CD4-positive, CD25-positive, alpha-beta regulatory T cell (primary cell): Measurements from ENCODE around the gene HERC5. TPM values are rescaled to one million over a fixed set of nuclear protein-coding genes. Genes with fewer than 3 reads are reported as not detected.

ENCODE experiments used
- ATAC-seq, 2 donors: fragments of 150-1000 bp; cut with Tn5 transposase; one replicate each; pipeline ENCODE4 v1.10.0; 2021; ENCODE audit warnings: low read depth in 2 of 2, moderate number of reproducible peaks in 2 of 2, moderate library complexity in 1 of 2
- DNase-seq, 3 donors: peaks; one replicate each; pipeline versions ENCODE4 v3.0.0 to v3.0.0-alpha.2; 2012 to 2022; ENCODE audit warnings: mixed read lengths in 1 of 3
- H3K27ac ChIP-seq: one replicate; pipeline ENCODE4 v1.7.0; 2013; ENCODE audit warnings: mild to moderate bottlenecking, low read length; ENCODE audit not compliant: insufficient read depth, poor library complexity, severe bottlenecking
- H3K27me3 ChIP-seq: one replicate; pipeline ENCODE4 v1.7.0; 2013; ENCODE audit warnings: low read length; ENCODE audit not compliant: control insufficient read depth, insufficient read depth
- H3K36me3 ChIP-seq: one replicate; pipeline ENCODE4 v1.7.0; 2013; ENCODE audit warnings: mild to moderate bottlenecking, low read length, moderate library complexity; ENCODE audit not compliant: control insufficient read depth, insufficient read depth
- H3K4me1 ChIP-seq: 2 replicates; pipeline ENCODE4 v1.7.0; 2013; ENCODE audit warnings: mild to moderate bottlenecking, low read length; ENCODE audit not compliant: insufficient read depth, control insufficient read depth, poor library complexity, severe bottlenecking
- H3K4me3 ChIP-seq: one replicate; pipeline ENCODE4 v1.7.0; 2013; ENCODE audit warnings: low read depth, mild to moderate bottlenecking, low read length, moderate library complexity
- H3K9me3 ChIP-seq, 2 experiments: 1 replicate in 1 of 2; 2 replicates in 1 of 2; pipeline ENCODE4 v1.7.0; 2013; ENCODE audit warnings: low read length in 2 of 2, mild to moderate bottlenecking in 1 of 2, moderate library complexity in 1 of 2; ENCODE audit not compliant: control insufficient read depth in 2 of 2
- H3K27ac Mint-ChIP-seq, 3 donors: one replicate each; pipeline ENCODE4 v1.8.0; 2020 to 2022; ENCODE audit warnings: mild to moderate bottlenecking in 3 of 3, mixed read lengths in 3 of 3, moderate library complexity in 2 of 3
- H3K27me3 Mint-ChIP-seq: one replicate; pipeline ENCODE4 v1.8.0; 2022; ENCODE audit warnings: mild to moderate bottlenecking, mixed read lengths
- H3K36me3 Mint-ChIP-seq: one replicate; pipeline ENCODE4 v1.8.0; 2020; ENCODE audit warnings: mixed read lengths
- H3K4me1 Mint-ChIP-seq, 4 donors: one replicate each; pipeline ENCODE4 v1.8.0; 2020 to 2022; ENCODE audit warnings: mixed read lengths in 4 of 4, mild to moderate bottlenecking in 1 of 4
- H3K4me3 Mint-ChIP-seq, 4 donors: one replicate each; pipeline ENCODE4 v1.8.0; 2020 to 2022; ENCODE audit warnings: mild to moderate bottlenecking in 4 of 4, mixed read lengths in 4 of 4, moderate library complexity in 3 of 4
- H3K9me3 Mint-ChIP-seq, 7 donors: one replicate each; pipeline ENCODE4 v1.8.0; 2020 to 2022; ENCODE audit warnings: mixed read lengths in 7 of 7, mild to moderate bottlenecking in 3 of 7, moderate library complexity in 2 of 7
- polyA plus RNA-seq, 4 donors: library from polyadenylated mRNA; unstranded; fragments of 300-500 nt; fragmentation: Illumina TruSeq; gene quantifications; one replicate each; pipeline ENCODE4 v1.2.3, GENCODE V29; 2021
- total RNA-seq: library from RNA; stranded (reverse); gene quantifications from one replicate; pipeline ENCODE4 v1.2.3, GENCODE V29; 2022

Gene HERC5
- total and polyA plus RNA-seq, 5 donors from 2014 or later, result 24.6 to 33.9 (median 27.1) TPM

GRCh38 chr4:88511236-88511635 lies 54.3 kb downstream of the HERC5 start:
- ATAC-seq (no peak), DNase-seq (no peak)
- H3K36me3 Mint-ChIP-seq, result peaks cover 2% of the 10 kb centered on the region
- no peak overlapping the region for H3K4me3 ChIP-seq
- no peaks in the 10 kb centered on the region for H3K27me3 Mint-ChIP-seq
- no peaks in the 10 kb centered on the region for H3K27me3 ChIP-seq
- no peak overlapping the region for H3K27ac ChIP-seq
- H3K4me1 Mint-ChIP-seq, result no peaks in the 10 kb centered on the region
- no peaks in the 10 kb centered on the region for H3K9me3 Mint-ChIP-seq
- no peak overlapping the region for H3K4me3 Mint-ChIP-seq
- no peaks in the 10 kb centered on the region for H3K9me3 ChIP-seq
- no peaks in the 10 kb centered on the region for H3K4me1 ChIP-seq
- no peaks in the 10 kb centered on the region for H3K36me3 ChIP-seq
- no peak overlapping the region for H3K27ac Mint-ChIP-seq

GRCh38 chr4:88514557-88515511 lies 57.9 kb downstream of the HERC5 start:
- H3K9me3 ChIP-seq, result no peaks in the 10 kb centered on the region
- no peaks in the 10 kb centered on the region for H3K4me1 ChIP-seq
- Mint-ChIP-seq H3K4me3 (no peak overlapping the region), H3K9me3 (no peaks in the 10 kb centered on the region), H3K27ac (no peak overlapping the region), H3K27me3 (no peaks in the 10 kb centered on the region), H3K4me1 (no peaks in the 10 kb centered on the region), H3K36me3 (no peaks in the 10 kb centered on the region)
- no peaks in the 10 kb centered on the region for H3K36me3 ChIP-seq
- no peaks in the 10 kb centered on the region for H3K27me3 ChIP-seq
- H3K4me3 ChIP-seq, result no peak overlapping the region
- no peak for DNase-seq
- ATAC-seq, result no peak
- H3K27ac ChIP-seq, result no peak overlapping the region

- no peak for ATAC-seq
- Histone ChIP-seq H3K27ac (no peak overlapping the region), H3K4me1 (peaks cover 6% of the 10 kb centered on the region), H3K36me3 (peaks cover 7% of the 10 kb centered on the region), H3K27me3 (no peaks in the 10 kb centered on the region), H3K9me3 (no peaks in the 10 kb centered on the region), H3K4me3 (no peak overlapping the region)
- Mint-ChIP-seq H3K36me3 (no peaks in the 10 kb centered on the region), H3K27me3 (no peaks in the 10 kb centered on the region), H3K9me3 (no peaks in the 10 kb centered on the region), H3K27ac (peak overlapping the region in 1 of 3 donors; percentile 81), H3K4me1 (peaks cover under 1 to 11% (median 7%) of the 10 kb centered on the region in 4 donors), H3K4me3 (no peak overlapping the region)
- no peak for DNase-seq
Measured at GRCh38 chr4:88516746-88517145, 59.8 kb downstream of the HERC5 start.

- no peaks in the 10 kb centered on the region for H3K27me3 ChIP-seq
- H3K9me3 ChIP-seq, result no peaks in the 10 kb centered on the region
- no peak overlapping the region for H3K27ac ChIP-seq
- H3K27me3 Mint-ChIP-seq, result no peaks in the 10 kb centered on the region
- peaks cover 7% of the 10 kb centered on the region for H3K36me3 ChIP-seq
- ATAC-seq (no peak), DNase-seq (no peak)
- H3K9me3 Mint-ChIP-seq, result no peaks in the 10 kb centered on the region
- no peak overlapping the region for H3K27ac Mint-ChIP-seq
- no peak overlapping the region for H3K4me3 Mint-ChIP-seq
- peaks cover 16% of the 10 kb centered on the region for H3K4me1 ChIP-seq
- no peak overlapping the region for H3K4me3 ChIP-seq
- H3K4me1 Mint-ChIP-seq, result peaks cover 12 to 22% (median 17%) of the 10 kb centered on the region in 4 donors
- H3K36me3 Mint-ChIP-seq, result no peaks in the 10 kb centered on the region
Measured at GRCh38 chr4:88517825-88518224, 60.9 kb downstream of the HERC5 start.

GRCh38 chr4:88518911-88519310 lies 62.0 kb downstream of the HERC5 start:
- Histone ChIP-seq H3K4me3 (no peak overlapping the region), H3K27ac (no peak overlapping the region), H3K36me3 (peaks cover 7% of the 10 kb centered on the region), H3K9me3 (no peaks in the 10 kb centered on the region), H3K4me1 (peaks cover 21% of the 10 kb centered on the region), H3K27me3 (no peaks in the 10 kb centered on the region)
- no peak for ATAC-seq
- Mint-ChIP-seq H3K27ac (no peak overlapping the region), H3K9me3 (no peaks in the 10 kb centered on the region), H3K4me1 (peaks cover 13 to 24% (median 17%) of the 10 kb centered on the region in 4 donors), H3K4me3 (no peak overlapping the region), H3K36me3 (no peaks in the 10 kb centered on the region), H3K27me3 (no peaks in the 10 kb centered on the region)
- no peak for DNase-seq

GRCh38 chr4:88522702-88523324 lies 65.9 kb downstream of the HERC5 start:
- Mint-ChIP-seq H3K27me3 (no peaks in the 10 kb centered on the region), H3K4me3 (peak overlapping the region; percentile 89 to 99 (median 95)), H3K9me3 (no peaks in the 10 kb centered on the region), H3K27ac (peak overlapping the region; percentile 87 to 95 (median 91)), H3K36me3 (no peaks in the 10 kb centered on the region), H3K4me1 (peaks cover 18 to 48% (median 34%) of the 10 kb centered on the region in 4 donors)
- no peaks in the 10 kb centered on the region for H3K9me3 ChIP-seq
- DNase-seq, result peak in 2 of 3 donors; percentile 16 to 46
- peak overlapping the region; percentile 66 for H3K27ac ChIP-seq
- H3K4me1 ChIP-seq, result peaks cover 36% of the 10 kb centered on the region
- peak overlapping the region; percentile 87 for H3K4me3 ChIP-seq
- ATAC-seq, result peak; percentile 18 to 29
- no peaks in the 10 kb centered on the region for H3K27me3 ChIP-seq
- H3K36me3 ChIP-seq, result peaks cover 7% of the 10 kb centered on the region

GRCh38 chr4:88523325-88524129 lies 66.6 kb downstream of the HERC5 start, which contains the start of gene PYURF:
PYURF (minus strand) TSS chr4:88523776; CDS start chr4:88523700, 76 bp downstream.
- H3K4me1 ChIP-seq, result peaks cover 36% of the 10 kb centered on the region
- Mint-ChIP-seq H3K27me3 (no peaks in the 10 kb centered on the region), H3K27ac (peak within 1 kb of the TSS; percentile 87 to 95 (median 91)), H3K4me1 (peaks cover 18 to 49% (median 34%) of the 10 kb centered on the region in 4 donors), H3K4me3 (peak within 1 kb of the TSS; percentile 89 to 99 (median 95)), H3K9me3 (no peaks in the 10 kb centered on the region), H3K36me3 (no peaks in the 10 kb centered on the region)
- DNase-seq (peak; percentile 51 to 77 (median 76)), ATAC-seq (peak; percentile 70 to 74)
- H3K27me3 ChIP-seq, result no peaks in the 10 kb centered on the region
- H3K4me3 ChIP-seq, result peak within 1 kb of the TSS; percentile 87
- H3K9me3 ChIP-seq, result no peaks in the 10 kb centered on the region
- peak within 1 kb of the TSS; percentile 66 for H3K27ac ChIP-seq
- H3K36me3 ChIP-seq, result peaks cover 7% of the 10 kb centered on the region
